K562 (cell line): ENCODE results near the gene EDARADD. TPM values are rescaled to one million over a fixed set of nuclear protein-coding genes. Genes with fewer than 3 reads are reported as not detected.

ENCODE experiments used
- ATAC-seq: fragments of 200-7000 bp; cut with Tn5 transposase; 3 replicates; pipeline ENCODE4 v1.9.1; 2020; ENCODE audit warnings: moderate library complexity
- BruUV-seq: library from RNA; stranded (reverse); fragments of 400-500 nt; replicated peaks from 2 replicates; lab custom pipeline; 2021; lab: Mats Ljungman, UMichigan
- CTCF ChIA-PET: fragments of 300-600 bp; formaldehyde crosslinking; extraction: SDS; loops from one replicate; lab custom pipeline; 2021; ENCODE audit warnings: low intra/inter-chr PET ratio; lab: Yijun Ruan, JAX
- POLR2A ChIA-PET: fragments of 300-600, 350-650 bp; sonication (Branson Sonifier 250); formaldehyde crosslinking; extraction: SDS; loops from one replicate; lab custom pipeline; 2021; ENCODE audit warnings: antibody characterized with exemption, inconsistent platforms; lab: Yijun Ruan, JAX
- DNase-seq, 4 experiments: peaks; one replicate each; pipeline versions ENCODE4 v3.0.0 to v3.0.0-alpha.2; 2011 to 2018; ENCODE audit warnings: low spot score in 3 of 4, mixed read lengths in 3 of 4; ENCODE audit errors: extremely low read depth in 1 of 4
- FAIRE-seq: peaks from 2 replicates; lab custom pipeline; 2011; peaks lifted over from hg19 to GRCh38; lab: Jason Lieb, UNC
- H2AFZ ChIP-seq: 2 replicates; pipeline ENCODE4 v1.6.0; 2011; ENCODE audit warnings: low read depth, low read length, control low read depth, inconsistent platforms
- H3K27ac ChIP-seq: fragments of 200-600 bp; 3 replicates; pipeline ENCODE4 v1.8.0; 2011; ENCODE audit warnings: low read depth, mild to moderate bottlenecking, control low read depth, inconsistent platforms, low read length, moderate library complexity, mixed read lengths; ENCODE audit errors: extremely low read depth
- H3K27me3 ChIP-seq, 2 experiments: fragments of 300-600 bp in 1 of 2; 2 replicates in 1 of 2; 3 replicates in 1 of 2; pipeline versions ENCODE4 v1.6.0 to v1.8.0; 2011; ENCODE audit warnings: inconsistent platforms in 2 of 2, low read length in 2 of 2, mild to moderate bottlenecking in 1 of 2, mixed read lengths in 1 of 2, moderate library complexity in 1 of 2; ENCODE audit not compliant: control insufficient read depth in 2 of 2, insufficient read depth in 2 of 2
- H3K36me3 ChIP-seq: fragments of 300-600 bp; 3 replicates; pipeline ENCODE4 v1.8.0; 2011; ENCODE audit warnings: mild to moderate bottlenecking, low read length, inconsistent platforms; ENCODE audit not compliant: control insufficient read depth, insufficient read depth
- H3K4me1 ChIP-seq, 2 experiments: fragments of 200-600 bp in 1 of 2; replicated peaks in 1 of 2; 2 replicates in 1 of 2; 3 replicates in 1 of 2; pipeline versions ENCODE4 v1.5.1 to v1.8.0; 2011; ENCODE audit warnings: inconsistent platforms in 2 of 2, low read length in 2 of 2, mild to moderate bottlenecking in 1 of 2, mixed read lengths in 1 of 2, moderate library complexity in 1 of 2; ENCODE audit not compliant: control insufficient read depth in 2 of 2, insufficient read depth in 2 of 2
- H3K4me2 ChIP-seq: 2 replicates; pipeline ENCODE4 v1.6.1; 2011; ENCODE audit warnings: low read length, control low read depth, inconsistent platforms, mixed read lengths; ENCODE audit not compliant: insufficient read depth
- H3K4me3 ChIP-seq: fragments of 200-600 bp; sonication (generic), shearing (Covaris generic); 2 replicates; pipeline ENCODE4 v1.5.1; 2016; ENCODE audit warnings: control low read depth, inconsistent platforms
- H3K79me2 ChIP-seq: fragments of 200-600 bp; 3 replicates; pipeline ENCODE4 v1.8.0; 2011; ENCODE audit warnings: low read length, inconsistent platforms; ENCODE audit not compliant: control insufficient read depth, insufficient read depth
- H3K9ac ChIP-seq, 2 experiments: 2 replicates each; pipeline versions ENCODE4 v1.6.0 to v1.6.1; 2011; ENCODE audit warnings: low read depth in 2 of 2, low read length in 2 of 2, control low read depth in 1 of 2, inconsistent platforms in 1 of 2, mild to moderate bottlenecking in 1 of 2, mixed read lengths in 1 of 2; ENCODE audit not compliant: insufficient read depth in 1 of 2
- H3K9me1 ChIP-seq: one replicate; pipeline ENCODE4 v1.6.0; 2011; ENCODE audit warnings: inconsistent platforms, mild to moderate bottlenecking, low read length, moderate library complexity; ENCODE audit not compliant: control insufficient read depth, insufficient read depth
- H3K9me3 ChIP-seq: replicated peaks from 2 replicates; pipeline ENCODE4 v1.5.1; 2011; ENCODE audit warnings: low read depth, low read length, inconsistent platforms; ENCODE audit not compliant: control insufficient read depth, insufficient read depth
- H4K20me1 ChIP-seq: replicated peaks from 2 replicates; pipeline ENCODE4 v1.6.1; 2011; ENCODE audit warnings: low read length, inconsistent platforms, mixed read lengths; ENCODE audit not compliant: control insufficient read depth, insufficient read depth
- FOXA3 ChIP-seq, 2 experiments: fragments of 450-650 bp in 1 of 2; sonication (generic) in 1 of 2; formaldehyde crosslinking; IDR thresholded peaks in 1 of 2; conservative IDR thresholded peaks in 1 of 2; 2 replicates each; pipeline versions ENCODE4 v1.4.0 to v1.8.0; 2020 to 2022; ENCODE audit warnings: mild to moderate bottlenecking in 2 of 2, missing genetic modification reagents in 1 of 2
- HDAC8 ChIP-seq: fragments of 450-650 bp; IDR thresholded peaks from 2 replicates; pipeline ENCODE4 v1.6.1; 2016; ENCODE audit warnings: mild to moderate bottlenecking, missing genetic modification characterization, moderate library complexity, missing compliant biosample characterization
- SMARCB1 ChIP-seq: IDR thresholded peaks from 2 replicates; pipeline ENCODE4 v1.6.1; 2011; ENCODE audit warnings: improper control_type of control experiment, low read depth; ENCODE audit not compliant: insufficient read length
- YY1 ChIP-seq, 3 experiments: IDR thresholded peaks; 2 replicates each; pipeline ENCODE4 v1.6.1; 2011; ENCODE audit warnings: low read length in 2 of 3, mild to moderate bottlenecking in 2 of 3, moderate library complexity in 2 of 3, borderline replicate concordance in 1 of 3, control low read depth in 1 of 3, low read depth in 1 of 3; ENCODE audit not compliant: insufficient read depth in 3 of 3, insufficient replicate concordance in 2 of 3, control insufficient read depth in 1 of 3, insufficient read length in 1 of 3; ENCODE audit errors: extremely low read depth in 1 of 3
- WGBS: fragments of 100-300 bp; shearing (Covaris generic); methylation state at CpG from one replicate; pipeline ENCODE4 v1.1.6; 2016; ENCODE audit warnings: low coverage, mixed read lengths; ENCODE audit not compliant: insufficient coverage; ENCODE audit errors: missing lambda C conversion rate; 5-methylcytosine and 5-hydroxymethylcytosine counted together
- in situ Hi-C: fragments of 300-500 bp; cut with MboI; formaldehyde crosslinking; loops from 4 replicates; pipeline ENCODE4 v1.15.0; 2018; ENCODE audit warnings: inconsistent platforms, mixed read lengths
- intact Hi-C: fragments of 100-400 bp; cut with micrococcal nuclease; formaldehyde crosslinking; loops from 2 replicates; pipeline ENCODE4 v1.14.2; 2022
- polyA plus RNA-seq, 8 experiments: library from polyadenylated mRNA; depleted of rRNA in 4 of 8; stranded (reverse) in 5 of 8; unstranded in 3 of 8; fragments of >200 nt; fragmentation: Nextera tagmentation in 2 of 8; fragmentation: Illumina TruSeq in 1 of 8; extraction: Ambion mirVana in 2 of 8; extraction: Trizol in 1 of 8; gene quantifications; 2 replicates each; pipeline versions ENCODE4 v1.2.1 to v1.2.3, GENCODE V29; 2011 to 2014; ENCODE audit warnings: inconsistent platforms in 1 of 8, missing spikeins in 1 of 8
- total RNA-seq, 7 experiments: library from RNA; depleted of rRNA in 6 of 7; stranded (reverse); fragments of >200 nt in 6 of 7; fragmentation: Illumina TruSeq in 2 of 7; extraction: Trizol in 2 of 7; gene quantifications; 2 replicates each; pipeline versions ENCODE4 v1.2.1 to v1.2.3, GENCODE V29; 2011 to 2021; ENCODE audit warnings: low replicate concordance in 1 of 7

EDARADD gene
- total and polyA plus RNA-seq, 9 of the 15 experiments (the other 6 are each of a cell fraction or from before 2014, with no cell fraction given) = 0.46 to 32.4 (median 20.6) TPM

- TF ChIP-seq FOXA3 (CRISPR knock-in tag; conservative IDR thresholded peaks at IDR 0.05 in 1 of 2, IDR thresholded peaks at IDR 0.05 in 1 of 2) = 0 out of 4 replicates have a peak, but pooled peaks of 1 of the 2 experiments have one; percentile 43
- no peak for TF ChIP-seq YY1 (IDR thresholded peaks at IDR 0.05; ENCODE audit: borderline replicate concordance in 1 of 3, control insufficient read depth in 1 of 3, extremely low read depth in 1 of 3, insufficient read depth in 3 of 3, insufficient read length in 1 of 3, insufficient replicate concordance in 2 of 3, low read depth in 1 of 3, low read length in 2 of 3)
These were observed 123.0 kb downstream of the EDARADD start (continued) for GRCh38 chr1:236516929-236517704.

GRCh38 chr1:236518322-236518721, 124.2 kb downstream of the EDARADD start:
- intact Hi-C loops = loop anchor here (10.0 kb wide), 1 partner anchor 866 kb away; no protein-coding TSS in a partner anchor
- Histone ChIP-seq H4K20me1 (no peaks in the 10 kb centered on the region), H3K27ac (no peak overlapping the region), H2AFZ (no peak overlapping the region), H3K9me3 (no peaks in the 10 kb centered on the region), H3K4me2 (no peak overlapping the region), H3K9ac (no peak overlapping the region), H3K79me2 (no peaks in the 10 kb centered on the region), H3K27me3 (no peaks in the 10 kb centered on the region), H3K36me3 (no peaks in the 10 kb centered on the region), H3K4me1 (peaks cover 3 to 6% of the 10 kb centered on the region in 2 experiments; a peak in 4 of 5 replicates), H3K9me1 (no peaks in the 10 kb centered on the region), H3K4me3 (no peak overlapping the region)
- 42% methylated on average over 5 of the region's 5 CpGs for WGBS
- CTCF ChIA-PET = no interaction called here
- TF ChIP-seq SMARCB1 = no peak
- no peak for TF ChIP-seq HDAC8 (tag)
- ATAC-seq = no peak
- no TSS peak for BruUV-seq
- no peak for FAIRE-seq
- POLR2A ChIA-PET = no interaction called here
- in situ Hi-C loops = no loop called here
- no peak for DNase-seq
